ENCODE data around the gene LRBA. TPM values are rescaled to one million over a fixed set of nuclear protein-coding genes. Genes with fewer than 3 reads are reported as not detected.

The LRBA gene
- polyA plus RNA-seq, 2 of the 4 experiments (the other 2 are of a cell fraction) = 10.7 to 25.1 TPM

DNA sequence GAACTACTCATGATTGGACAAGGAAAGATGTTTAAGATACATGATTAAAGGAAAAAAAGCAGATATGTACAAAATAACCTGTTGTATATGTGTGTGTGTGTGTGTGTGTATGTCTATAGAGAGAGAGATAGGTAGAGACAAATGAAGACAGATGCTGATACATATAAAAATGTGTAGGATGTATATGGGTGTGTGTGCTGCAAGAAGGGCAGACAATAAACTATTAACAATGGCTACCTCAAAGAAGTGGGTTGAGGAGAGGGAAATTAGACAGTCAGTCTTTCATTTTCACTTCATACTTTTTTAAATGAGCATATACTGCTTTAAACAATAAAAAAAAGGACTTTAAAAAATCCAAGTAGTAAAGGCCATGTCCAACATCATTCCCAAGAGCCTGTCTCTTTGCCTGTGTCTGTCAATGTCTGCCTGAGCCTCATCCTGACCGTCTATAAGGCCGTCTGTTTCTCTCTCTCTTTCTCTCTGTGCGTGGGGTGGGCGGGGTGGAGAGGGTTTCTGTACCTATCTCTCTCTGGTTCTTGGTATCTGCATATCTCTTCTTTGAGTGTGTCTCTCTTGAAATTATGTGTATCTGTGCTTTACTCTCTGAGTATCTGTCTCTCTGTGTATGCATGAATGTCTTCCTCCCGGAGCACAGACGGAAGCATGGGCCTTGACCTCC is 62.8 kb downstream of the LRBA start:
- FAIRE-seq = no peak
- CTCF ChIA-PET = no interaction called here

DNA sequence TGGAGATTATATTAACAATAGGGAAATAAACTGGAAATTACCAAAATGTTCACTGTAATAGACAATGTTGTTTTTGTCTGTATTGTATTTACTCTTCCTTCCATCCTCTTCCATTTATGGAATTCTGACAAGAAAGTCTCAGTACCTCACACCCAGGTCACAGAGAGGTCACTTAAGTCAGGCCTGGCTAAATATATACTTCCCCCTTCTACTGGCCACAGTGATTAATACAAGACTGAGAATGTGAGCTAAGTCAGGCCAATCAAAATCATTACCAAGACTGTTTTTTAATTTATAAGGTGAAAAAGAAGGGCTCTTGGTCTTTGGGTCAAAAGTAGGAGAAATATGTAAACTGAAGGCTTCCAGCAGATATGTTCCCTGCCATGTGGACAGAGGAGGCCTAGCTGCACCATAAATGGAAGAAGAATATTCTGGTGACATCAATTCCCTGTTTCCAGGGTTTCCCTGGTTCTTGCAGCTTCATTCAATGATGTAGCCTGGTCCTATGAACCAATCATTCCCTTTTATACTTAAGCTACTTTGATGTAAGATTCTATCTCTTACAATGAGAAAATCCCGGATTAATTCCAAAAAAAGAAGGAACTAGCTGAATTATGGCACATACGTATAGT is 64.3 kb downstream of the LRBA start:
- H3K27ac ChIP-seq = 0 out of 6 replicates have a peak overlapping the region, but pooled peaks of 1 of the 2 experiments have one; percentile 43
- TF ChIP-seq MYC (IDR thresholded peaks at IDR 0.05; ENCODE audit: borderline replicate concordance, low read length) (no peak), HOXB5 (CRISPR knock-in tag; IDR thresholded peaks at IDR 0.05) (no peak), KDM5A (IDR thresholded peaks at IDR 0.05) (no peak), HOXB13 (CRISPR knock-in tag; IDR thresholded peaks at IDR 0.05; ENCODE audit: low read depth) (no peak), TFCP2L1 (CRISPR knock-in tag; IDR thresholded peaks at IDR 0.05) (no peak), CBX2 (IDR thresholded peaks at IDR 0.05; ENCODE audit: borderline replicate concordance, low read depth) (no peak)
- no peak overlapping the region for H3K4me3 ChIP-seq
- H3K9me3 ChIP-seq = no peaks in the 10 kb centered on the region
- peaks cover 18% of the 10 kb centered on the region for H3K4me1 ChIP-seq
- FAIRE-seq (no peak), ATAC-seq (peak in 1 of 2 experiments; percentile 73; a peak in 2 of 6 replicates), DNase-seq (ENCODE audit: low read depth in 1 of 2, low spot score in 1 of 2) (peak in 1 of 2 experiments; percentile 67)
- WGBS (ENCODE audit: missing lambda C conversion rate) = 93% methylated on average over 2 of the region's 2 CpGs
- ChIA-PET CTCF (no interaction called here), POLR2A (no interaction called here)
- H3K4me2 ChIP-seq = peak overlapping the region; percentile 58

More for the DNA sequence above, 62.8 kb downstream of the LRBA start:
- 82% methylated on average over 6 of the region's 6 CpGs for WGBS (ENCODE audit: missing lambda C conversion rate)
- Histone ChIP-seq H3K4me3 (no peak overlapping the region), H3K27ac (no peak overlapping the region), H3K9me3 (no peaks in the 10 kb centered on the region), H3K4me1 (peaks cover 18% of the 10 kb centered on the region), H3K4me2 (no peak overlapping the region)
- TF ChIP-seq JUNB (IDR thresholded peaks at IDR 0.05) (no peak), MAZ (IDR thresholded peaks at IDR 0.05; ENCODE audit: borderline replicate concordance, low read depth, low read length) (no peak), GATA3 (IDR thresholded peaks at IDR 0.05; ENCODE audit: borderline replicate concordance) (no peak), JUN (IDR thresholded peaks at IDR 0.05) (no peak), SMC3 (IDR thresholded peaks at IDR 0.05) (no peak), HDAC2 (IDR thresholded peaks at IDR 0.05) (no peak), EHMT2 (IDR thresholded peaks at IDR 0.05; ENCODE audit: low read depth) (no peak), RCOR1 (IDR thresholded peaks at IDR 0.05; ENCODE audit: low read depth, low read length) (no peak)
- TF ChIP-seq, protein P1, sequence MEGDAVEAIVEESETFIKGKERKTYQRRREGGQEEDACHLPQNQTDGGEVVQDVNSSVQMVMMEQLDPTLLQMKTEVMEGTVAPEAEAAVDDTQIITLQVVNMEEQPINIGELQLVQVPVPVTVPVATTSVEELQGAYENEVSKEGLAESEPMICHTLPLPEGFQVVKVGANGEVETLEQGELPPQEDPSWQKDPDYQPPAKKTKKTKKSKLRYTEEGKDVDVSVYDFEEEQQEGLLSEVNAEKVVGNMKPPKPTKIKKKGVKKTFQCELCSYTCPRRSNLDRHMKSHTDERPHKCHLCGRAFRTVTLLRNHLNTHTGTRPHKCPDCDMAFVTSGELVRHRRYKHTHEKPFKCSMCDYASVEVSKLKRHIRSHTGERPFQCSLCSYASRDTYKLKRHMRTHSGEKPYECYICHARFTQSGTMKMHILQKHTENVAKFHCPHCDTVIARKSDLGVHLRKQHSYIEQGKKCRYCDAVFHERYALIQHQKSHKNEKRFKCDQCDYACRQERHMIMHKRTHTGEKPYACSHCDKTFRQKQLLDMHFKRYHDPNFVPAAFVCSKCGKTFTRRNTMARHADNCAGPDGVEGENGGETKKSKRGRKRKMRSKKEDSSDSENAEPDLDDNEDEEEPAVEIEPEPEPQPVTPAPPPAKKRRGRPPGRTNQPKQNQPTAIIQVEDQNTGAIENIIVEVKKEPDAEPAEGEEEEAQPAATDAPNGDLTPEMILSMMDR (IDR thresholded peaks at IDR 0.05) = no peak
- TF ChIP-seq, protein P2, sequence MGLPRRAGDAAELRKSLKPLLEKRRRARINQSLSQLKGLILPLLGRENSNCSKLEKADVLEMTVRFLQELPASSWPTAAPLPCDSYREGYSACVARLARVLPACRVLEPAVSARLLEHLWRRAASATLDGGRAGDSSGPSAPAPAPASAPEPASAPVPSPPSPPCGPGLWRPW (IDR thresholded peaks at IDR 0.05) = no peak
- TF ChIP-seq, protein P3, sequence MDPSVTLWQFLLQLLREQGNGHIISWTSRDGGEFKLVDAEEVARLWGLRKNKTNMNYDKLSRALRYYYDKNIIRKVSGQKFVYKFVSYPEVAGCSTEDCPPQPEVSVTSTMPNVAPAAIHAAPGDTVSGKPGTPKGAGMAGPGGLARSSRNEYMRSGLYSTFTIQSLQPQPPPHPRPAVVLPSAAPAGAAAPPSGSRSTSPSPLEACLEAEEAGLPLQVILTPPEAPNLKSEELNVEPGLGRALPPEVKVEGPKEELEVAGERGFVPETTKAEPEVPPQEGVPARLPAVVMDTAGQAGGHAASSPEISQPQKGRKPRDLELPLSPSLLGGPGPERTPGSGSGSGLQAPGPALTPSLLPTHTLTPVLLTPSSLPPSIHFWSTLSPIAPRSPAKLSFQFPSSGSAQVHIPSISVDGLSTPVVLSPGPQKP (IDR thresholded peaks at IDR 0.05; ENCODE audit: low read depth, low read length) = no peak
- ATAC-seq (peak in 1 of 2 experiments; percentile 27; a peak in 2 of 6 replicates), DNase-seq (ENCODE audit: low read depth in 1 of 2, low spot score in 1 of 2) (no peak)
- POLR2A ChIA-PET = no interaction called here

DNA sequence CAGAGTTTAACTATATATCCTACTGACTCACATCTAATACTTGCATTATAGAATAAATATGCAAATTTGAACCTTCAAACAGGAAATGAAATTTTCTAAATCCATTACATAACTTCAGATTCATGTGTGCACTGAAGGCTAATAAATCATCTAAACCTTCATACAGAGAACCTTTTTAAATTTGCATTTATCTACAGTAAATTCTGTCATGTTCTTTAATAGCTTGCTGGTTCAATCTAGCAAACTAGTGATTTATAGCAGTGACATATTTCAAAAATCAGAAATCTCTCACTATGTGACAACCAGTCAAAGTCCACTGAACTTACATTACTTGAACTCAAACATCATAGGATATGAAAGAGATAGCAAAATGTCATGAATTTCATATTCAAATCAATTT is 65.1 kb downstream of the LRBA start:
- Histone ChIP-seq H3K4me2 (peak overlapping the region; percentile 58; the same call in 1 of the 3 replicates), H3K27ac (no peak overlapping the region), H3K9me3 (no peaks in the 10 kb centered on the region), H3K4me3 (no peak overlapping the region), H3K4me1 (peaks cover 17% of the 10 kb centered on the region)
- POLR2A ChIA-PET = no interaction called here
- FAIRE-seq (no peak), DNase-seq (ENCODE audit: low read depth in 1 of 2, low spot score in 1 of 2) (no peak), ATAC-seq (no peak)
- TF ChIP-seq, protein P4, sequence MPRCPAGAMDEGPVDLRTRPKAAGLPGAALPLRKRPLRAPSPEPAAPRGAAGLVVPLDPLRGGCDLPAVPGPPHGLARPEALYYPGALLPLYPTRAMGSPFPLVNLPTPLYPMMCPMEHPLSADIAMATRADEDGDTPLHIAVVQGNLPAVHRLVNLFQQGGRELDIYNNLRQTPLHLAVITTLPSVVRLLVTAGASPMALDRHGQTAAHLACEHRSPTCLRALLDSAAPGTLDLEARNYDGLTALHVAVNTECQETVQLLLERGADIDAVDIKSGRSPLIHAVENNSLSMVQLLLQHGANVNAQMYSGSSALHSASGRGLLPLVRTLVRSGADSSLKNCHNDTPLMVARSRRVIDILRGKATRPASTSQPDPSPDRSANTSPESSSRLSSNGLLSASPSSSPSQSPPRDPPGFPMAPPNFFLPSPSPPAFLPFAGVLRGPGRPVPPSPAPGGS (IDR thresholded peaks at IDR 0.05) = no peak
- TF ChIP-seq, protein P5, sequence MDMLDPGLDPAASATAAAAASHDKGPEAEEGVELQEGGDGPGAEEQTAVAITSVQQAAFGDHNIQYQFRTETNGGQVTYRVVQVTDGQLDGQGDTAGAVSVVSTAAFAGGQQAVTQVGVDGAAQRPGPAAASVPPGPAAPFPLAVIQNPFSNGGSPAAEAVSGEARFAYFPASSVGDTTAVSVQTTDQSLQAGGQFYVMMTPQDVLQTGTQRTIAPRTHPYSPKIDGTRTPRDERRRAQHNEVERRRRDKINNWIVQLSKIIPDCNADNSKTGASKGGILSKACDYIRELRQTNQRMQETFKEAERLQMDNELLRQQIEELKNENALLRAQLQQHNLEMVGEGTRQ (IDR thresholded peaks at IDR 0.05) = no peak
- TF ChIP-seq RCOR1 (IDR thresholded peaks at IDR 0.05; ENCODE audit: low read depth, low read length) (no peak), EHMT2 (IDR thresholded peaks at IDR 0.05; ENCODE audit: low read depth) (no peak), NFE2L2 (conservative IDR thresholded peaks at IDR 0.05; ENCODE audit: low read length) (no peak), ZNF302 (CRISPR knock-in tag; IDR thresholded peaks at IDR 0.05) (no peak), JUN (IDR thresholded peaks at IDR 0.05) (no peak), NPAS2 (CRISPR knock-in tag; IDR thresholded peaks at IDR 0.05; ENCODE audit: borderline replicate concordance) (no peak)
- CTCF ChIA-PET = no interaction called here

Measured in A549 (cell line).